CD4-positive, alpha-beta memory T cell (primary cell): ENCODE data around the gene THG1L. TPM values are rescaled to one million over a fixed set of nuclear protein-coding genes. Genes with fewer than 3 reads are reported as not detected.
A peak's percentile ranks its signal among the peaks of the same experiment; 100 is the strongest.

Experiments
- CTCF ChIA-PET: fragments of 350-600 bp; sonication (Branson Sonifier 250); formaldehyde crosslinking; loops from one replicate; lab custom pipeline; 2021; ENCODE audit warnings: inconsistent platforms; ENCODE audit not compliant: partially characterized antibody; lab: Charles Lee
- POLR2A ChIA-PET: fragments of 350-600 bp; sonication (Branson Sonifier 250); formaldehyde crosslinking; loops from one replicate; lab custom pipeline; 2021; ENCODE audit not compliant: partially characterized antibody; lab: Charles Lee
- DNase-seq, 5 donors: peaks; one replicate each; pipeline versions ENCODE4 v3.0.0 to v3.0.0-alpha.2; 2020 to 2022; ENCODE audit warnings: mixed read lengths in 1 of 5
- H3K27ac ChIP-seq: one replicate; pipeline ENCODE4 v1.7.0; 2013; ENCODE audit warnings: low read depth, low read length
- H3K27me3 ChIP-seq: 2 replicates; pipeline ENCODE4 v1.7.0; 2013; ENCODE audit warnings: mild to moderate bottlenecking, low read length, moderate library complexity; ENCODE audit not compliant: insufficient read depth
- H3K36me3 ChIP-seq: 2 replicates; pipeline ENCODE4 v1.7.0; 2013; ENCODE audit warnings: mild to moderate bottlenecking, low read length, moderate library complexity; ENCODE audit not compliant: insufficient read depth
- H3K4me1 ChIP-seq: 2 replicates; pipeline ENCODE4 v1.7.0; 2013; ENCODE audit warnings: mild to moderate bottlenecking, low read length, moderate library complexity; ENCODE audit not compliant: insufficient read depth
- H3K4me3 ChIP-seq, 2 donors: one replicate each; pipeline ENCODE4 v1.7.0; 2013; ENCODE audit warnings: low read length in 2 of 2, mild to moderate bottlenecking in 1 of 2
- H3K9me3 ChIP-seq, 2 donors: one replicate each; pipeline ENCODE4 v1.7.0; 2013; ENCODE audit warnings: low read length in 2 of 2, control low read depth in 1 of 2; ENCODE audit not compliant: control insufficient read depth in 1 of 2
- H3K27ac Mint-ChIP-seq, 7 donors: one replicate each; pipeline ENCODE4 v1.8.0; 2020 to 2021; ENCODE audit warnings: mixed read lengths in 7 of 7, mild to moderate bottlenecking in 6 of 7, inconsistent platforms in 3 of 7, moderate library complexity in 3 of 7
- H3K27me3 Mint-ChIP-seq, 2 donors: one replicate each; pipeline ENCODE4 v1.8.0; 2020 to 2021; ENCODE audit warnings: mixed read lengths in 2 of 2
- H3K36me3 Mint-ChIP-seq, 2 donors: one replicate each; pipeline ENCODE4 v1.8.0; 2020 to 2021; ENCODE audit warnings: mixed read lengths in 2 of 2, inconsistent platforms in 1 of 2, mild to moderate bottlenecking in 1 of 2
- H3K4me1 Mint-ChIP-seq, 4 donors: one replicate each; pipeline ENCODE4 v1.8.0; 2020 to 2021; ENCODE audit warnings: mixed read lengths in 4 of 4, mild to moderate bottlenecking in 1 of 4
- H3K4me3 Mint-ChIP-seq, 8 donors: one replicate each; pipeline ENCODE4 v1.8.0; 2020 to 2021; ENCODE audit warnings: mixed read lengths in 8 of 8, mild to moderate bottlenecking in 7 of 8, moderate library complexity in 6 of 8, inconsistent platforms in 3 of 8
- H3K9me3 Mint-ChIP-seq, 8 donors: one replicate each; pipeline ENCODE4 v1.8.0; 2020 to 2021; ENCODE audit warnings: mixed read lengths in 8 of 8, mild to moderate bottlenecking in 5 of 8, inconsistent platforms in 3 of 8, moderate library complexity in 1 of 8
- intact Hi-C: fragments of 100-400 bp; cut with micrococcal nuclease; formaldehyde crosslinking; loops from one replicate; pipeline ENCODE4 v1.15.1; 2023
- polyA plus RNA-seq, 2 donors: library from polyadenylated mRNA; unstranded; fragments of 300-500 nt; fragmentation: Illumina TruSeq; gene quantifications; one replicate each; pipeline ENCODE4 v1.2.3, GENCODE V29; 2021
- total RNA-seq, 2 experiments: library from RNA; stranded (reverse); gene quantifications; one replicate each; pipeline ENCODE4 v1.2.3, GENCODE V29; 2021

The THG1L gene
- total and polyA plus RNA-seq, 4 experiments from 2014 or later, result 5.7 to 10.5 (median 7.9) TPM

- no peaks in the 10 kb centered on the region for H3K4me1 ChIP-seq
- no peak overlapping the region for H3K4me3 ChIP-seq
- H3K9me3 Mint-ChIP-seq, result no peaks in the 10 kb centered on the region
- H3K27me3 Mint-ChIP-seq, result no peaks in the 10 kb centered on the region
- H3K4me3 Mint-ChIP-seq, result no peak overlapping the region
- H3K27ac Mint-ChIP-seq, result no peak overlapping the region
- peaks cover 7% of the 10 kb centered on the region for H3K36me3 ChIP-seq
- no peaks in the 10 kb centered on the region for H3K4me1 Mint-ChIP-seq
- no peaks in the 10 kb centered on the region for H3K27me3 ChIP-seq
- no peaks in the 10 kb centered on the region for H3K9me3 ChIP-seq
- CTCF ChIA-PET, result interaction anchor here (4.8 kb wide), 1 partner anchor 12 kb away, joined by 30 read pairs; the partner anchor contains the start of gene LSM11
- peaks cover 39 to 51% of the 10 kb centered on the region in 2 donors for H3K36me3 Mint-ChIP-seq
- H3K27ac ChIP-seq, result no peak overlapping the region
- no peak for DNase-seq
- POLR2A ChIA-PET, result no interaction called here
- intact Hi-C loops, result no loop called here
Observed at GRCh38 chr5:157756122-157756521, 24.9 kb downstream of the THG1L start.

GRCh38 chr5:157758706-157759105 is 27.5 kb downstream of the THG1L start:
- peaks cover 32 to 39% of the 10 kb centered on the region in 2 donors for H3K36me3 Mint-ChIP-seq
- POLR2A ChIA-PET, result no interaction called here
- no peak for DNase-seq
- peaks cover 0 to 4% (median 0%) of the 10 kb centered on the region in 4 donors for H3K4me1 Mint-ChIP-seq
- H3K36me3 ChIP-seq, result no peaks in the 10 kb centered on the region
- intact Hi-C loops, result no loop called here
- H3K27ac ChIP-seq, result no peak overlapping the region
- H3K27ac Mint-ChIP-seq, result peak overlapping the region in 1 of 7 donors; percentile 38
- no peak overlapping the region for H3K4me3 ChIP-seq
- H3K27me3 ChIP-seq, result no peaks in the 10 kb centered on the region
- CTCF ChIA-PET, result interaction anchor here (0.9 to 2.0 kb wide), 5 partner anchors 15 to 326 kb away, joined by 3 to 9 read pairs (median 4); partner anchors contain the start of gene LSM11
- peaks cover 5% of the 10 kb centered on the region for H3K4me1 ChIP-seq
- no peaks in the 10 kb centered on the region for H3K9me3 Mint-ChIP-seq
- no peak overlapping the region for H3K4me3 Mint-ChIP-seq
- H3K9me3 ChIP-seq, result no peaks in the 10 kb centered on the region
- no peaks in the 10 kb centered on the region for H3K27me3 Mint-ChIP-seq

- H3K27me3 Mint-ChIP-seq, result no peaks in the 10 kb centered on the region
- peaks cover 0 to 4% (median 0%) of the 10 kb centered on the region in 4 donors for H3K4me1 Mint-ChIP-seq
- H3K4me3 Mint-ChIP-seq, result no peak overlapping the region
- peaks cover 5% of the 10 kb centered on the region for H3K4me1 ChIP-seq
- H3K36me3 ChIP-seq, result no peaks in the 10 kb centered on the region
- no peak overlapping the region for H3K27ac Mint-ChIP-seq
- H3K4me3 ChIP-seq, result no peak overlapping the region
- ChIA-PET CTCF (interaction anchor here (0.6 to 4.7 kb wide), 22 partner anchors 8 to 1370 kb away, joined by 3 to 31 read pairs (median 4); partner anchors contain the start of gene LSM11), POLR2A (no interaction called here)
- DNase-seq, result peak in 4 of 5 donors; percentile 29 to 46 (median 41)
- H3K9me3 Mint-ChIP-seq, result no peaks in the 10 kb centered on the region
- H3K36me3 Mint-ChIP-seq, result peaks cover 13 to 18% of the 10 kb centered on the region in 2 donors
- H3K27ac ChIP-seq, result no peak overlapping the region
- H3K9me3 ChIP-seq, result no peaks in the 10 kb centered on the region
- H3K27me3 ChIP-seq, result no peaks in the 10 kb centered on the region
- intact Hi-C loops, result loop anchor here (1.0 to 2.0 kb wide), 2 partner anchors 233 to 1345 kb away; no protein-coding TSS in a partner anchor
Observed at GRCh38 chr5:157761690-157762621, 30.7 kb downstream of the THG1L start.

- intact Hi-C loops, result no loop called here
- no peak overlapping the region for H3K27ac ChIP-seq
- H3K4me1 ChIP-seq, result peaks cover 5% of the 10 kb centered on the region
- no peaks in the 10 kb centered on the region for H3K36me3 ChIP-seq
- CTCF ChIA-PET, result interaction anchor here (4.7 kb wide), 1 partner anchor 11 kb away, joined by 24 read pairs; no protein-coding TSS in a partner anchor
- no peaks in the 10 kb centered on the region for H3K27me3 Mint-ChIP-seq
- H3K4me3 Mint-ChIP-seq, result no peak overlapping the region
- no peaks in the 10 kb centered on the region for H3K9me3 Mint-ChIP-seq
- H3K9me3 ChIP-seq, result no peaks in the 10 kb centered on the region
- no peaks in the 10 kb centered on the region for H3K27me3 ChIP-seq
- no peak overlapping the region for H3K27ac Mint-ChIP-seq
- peaks cover 0 to 4% (median 0%) of the 10 kb centered on the region in 4 donors for H3K4me1 Mint-ChIP-seq
- POLR2A ChIA-PET, result no interaction called here
- peaks cover 6 to 7% of the 10 kb centered on the region in 2 donors for H3K36me3 Mint-ChIP-seq
- DNase-seq, result no peak
- no peak overlapping the region for H3K4me3 ChIP-seq
Observed at GRCh38 chr5:157764531-157764930, 33.3 kb downstream of the THG1L start.

- ChIA-PET CTCF (interaction anchor here (1.4 kb wide), 1 partner anchor 17 kb away, joined by 4 read pairs; no protein-coding TSS in a partner anchor), POLR2A (no interaction called here)
- Histone ChIP-seq H3K27ac (no peak overlapping the region), H3K9me3 (no peaks in the 10 kb centered on the region), H3K36me3 (no peaks in the 10 kb centered on the region), H3K4me1 (peaks cover 5% of the 10 kb centered on the region), H3K4me3 (no peak overlapping the region), H3K27me3 (no peaks in the 10 kb centered on the region)
- Mint-ChIP-seq H3K4me3 (no peak overlapping the region), H3K27me3 (peaks cover 1 to 3% of the 10 kb centered on the region in 2 donors), H3K27ac (no peak overlapping the region), H3K4me1 (peaks cover 0 to 4% (median 0%) of the 10 kb centered on the region in 4 donors), H3K9me3 (peaks cover 0 to 3% (median 0%) of the 10 kb centered on the region in 8 donors), H3K36me3 (peaks cover 0 to 1% of the 10 kb centered on the region in 2 donors)
- intact Hi-C loops, result no loop called here
- no peak for DNase-seq
Observed at GRCh38 chr5:157766442-157766841, 35.2 kb downstream of the THG1L start.

GRCh38 chr5:157766902-157767301 is 35.7 kb downstream of the THG1L start:
- Histone ChIP-seq H3K36me3 (no peaks in the 10 kb centered on the region), H3K4me1 (peaks cover 5% of the 10 kb centered on the region), H3K9me3 (no peaks in the 10 kb centered on the region), H3K27ac (no peak overlapping the region), H3K27me3 (no peaks in the 10 kb centered on the region), H3K4me3 (no peak overlapping the region)
- Mint-ChIP-seq H3K36me3 (no peaks in the 10 kb centered on the region), H3K27ac (no peak overlapping the region), H3K4me1 (peaks cover under 1 to 3% (median under 1%) of the 10 kb centered on the region in 4 donors), H3K27me3 (peaks cover 1 to 3% of the 10 kb centered on the region in 2 donors), H3K9me3 (peaks cover 0 to 3% (median 0%) of the 10 kb centered on the region in 8 donors), H3K4me3 (no peak overlapping the region)
- POLR2A ChIA-PET, result no interaction called here
- intact Hi-C loops, result no loop called here
- CTCF ChIA-PET, result interaction anchor here (1.3 to 1.4 kb wide), 2 partner anchors 13 to 17 kb away, joined by 4 read pairs; no protein-coding TSS in a partner anchor
- no peak for DNase-seq

- ChIA-PET POLR2A (no interaction called here), CTCF (interaction anchor here (1.3 kb wide), 1 partner anchor 14 kb away, joined by 4 read pairs; no protein-coding TSS in a partner anchor)
- no peak for DNase-seq
- intact Hi-C loops, result no loop called here
- Mint-ChIP-seq H3K9me3 (peaks cover 0 to 3% (median 0%) of the 10 kb centered on the region in 8 donors), H3K27ac (no peak overlapping the region), H3K4me1 (peaks cover 4 to 5% (median 5%) of the 10 kb centered on the region in 4 donors), H3K36me3 (no peaks in the 10 kb centered on the region), H3K4me3 (no peak overlapping the region), H3K27me3 (peaks cover 1 to 5% of the 10 kb centered on the region in 2 donors)
- Histone ChIP-seq H3K27me3 (no peaks in the 10 kb centered on the region), H3K9me3 (no peaks in the 10 kb centered on the region), H3K4me1 (peaks cover 5% of the 10 kb centered on the region), H3K36me3 (no peaks in the 10 kb centered on the region), H3K4me3 (no peak overlapping the region), H3K27ac (no peak overlapping the region)
Observed at GRCh38 chr5:157767689-157768088, 36.5 kb downstream of the THG1L start.
